Loucy (cell line): Measurements from ENCODE around the gene CD96.

Source experiments
- CTCF ChIP-seq: fragments of 200-600 bp; sonication (generic); conservative IDR thresholded peaks from 2 replicates; pipeline ENCODE4 v1.5.1; 2014; ENCODE audit warnings: mild to moderate bottlenecking, antibody characterized with exemption, low read length
- EZH2phosphoT487 ChIP-seq: fragments of 200-600 bp; IDR thresholded peaks from 2 replicates; pipeline ENCODE4 v1.6.1; 2018; ENCODE audit warnings: antibody characterized with exemption, mild to moderate bottlenecking, moderate library complexity, borderline replicate concordance

GRCh38 chr3:111509308-111509707 is 32.7 kb upstream of the CD96 start:
- TF ChIP-seq CTCF (no peak), EZH2phosphoT487 (no peak)
